ENCODE results near the gene CTSH. TPM values are rescaled to one million over a fixed set of nuclear protein-coding genes. Genes with fewer than 3 reads are reported as not detected.

The CTSH gene
- total RNA-seq, 4 donors from 2014 or later = 65.5 to 101 (median 76.6) TPM

GRCh38 chr15:78969687-78970349, 25.0 kb upstream of the CTSH start:
- WGBS, 2 donors (ENCODE audit: low coverage in 1 of 2) = 63 to 65% methylated on average over 5 of the region's 5 CpGs
- TF ChIP-seq POLR2AphosphoS5 (IDR thresholded peaks at IDR 0.05) = no peak
- no peak for TF ChIP-seq POLR2A (IDR thresholded peaks at IDR 0.05)
- no peak for TF ChIP-seq EP300 (IDR thresholded peaks at IDR 0.05)
- TF ChIP-seq, protein P1, sequence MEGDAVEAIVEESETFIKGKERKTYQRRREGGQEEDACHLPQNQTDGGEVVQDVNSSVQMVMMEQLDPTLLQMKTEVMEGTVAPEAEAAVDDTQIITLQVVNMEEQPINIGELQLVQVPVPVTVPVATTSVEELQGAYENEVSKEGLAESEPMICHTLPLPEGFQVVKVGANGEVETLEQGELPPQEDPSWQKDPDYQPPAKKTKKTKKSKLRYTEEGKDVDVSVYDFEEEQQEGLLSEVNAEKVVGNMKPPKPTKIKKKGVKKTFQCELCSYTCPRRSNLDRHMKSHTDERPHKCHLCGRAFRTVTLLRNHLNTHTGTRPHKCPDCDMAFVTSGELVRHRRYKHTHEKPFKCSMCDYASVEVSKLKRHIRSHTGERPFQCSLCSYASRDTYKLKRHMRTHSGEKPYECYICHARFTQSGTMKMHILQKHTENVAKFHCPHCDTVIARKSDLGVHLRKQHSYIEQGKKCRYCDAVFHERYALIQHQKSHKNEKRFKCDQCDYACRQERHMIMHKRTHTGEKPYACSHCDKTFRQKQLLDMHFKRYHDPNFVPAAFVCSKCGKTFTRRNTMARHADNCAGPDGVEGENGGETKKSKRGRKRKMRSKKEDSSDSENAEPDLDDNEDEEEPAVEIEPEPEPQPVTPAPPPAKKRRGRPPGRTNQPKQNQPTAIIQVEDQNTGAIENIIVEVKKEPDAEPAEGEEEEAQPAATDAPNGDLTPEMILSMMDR (IDR thresholded peaks at IDR 0.05) = no peak
- ATAC-seq = no peak
- Histone ChIP-seq H3K4me1 (peaks cover 0 to 21% (median 0%) of the 10 kb centered on the region in 3 donors), H3K9me3 (no peaks in the 10 kb centered on the region), H3K27ac (no peak overlapping the region), H3K27me3 (no peaks in the 10 kb centered on the region), H3K4me3 (no peak overlapping the region), H3K36me3 (no peaks in the 10 kb centered on the region)

GRCh38 chr15:78968539-78969271, 23.9 kb upstream of the CTSH start:
- 85 to 89% methylated on average over 5 of the region's 5 CpGs for WGBS, 2 donors (ENCODE audit: low coverage in 1 of 2)
- peaks cover 0 to 21% (median 0%) of the 10 kb centered on the region in 3 donors for H3K4me1 ChIP-seq
- H3K9me3 ChIP-seq = no peaks in the 10 kb centered on the region
- H3K27ac ChIP-seq = no peak overlapping the region
- H3K4me3 ChIP-seq = no peak overlapping the region
- no peak for TF ChIP-seq POLR2AphosphoS5 (IDR thresholded peaks at IDR 0.05)
- no peak for TF ChIP-seq EP300 (IDR thresholded peaks at IDR 0.05)
- TF ChIP-seq POLR2A (IDR thresholded peaks at IDR 0.05) = no peak
- TF ChIP-seq, protein P1 (IDR thresholded peaks at IDR 0.05) = no peak
- no peaks in the 10 kb centered on the region for H3K27me3 ChIP-seq
- no peak for ATAC-seq
- no peaks in the 10 kb centered on the region for H3K36me3 ChIP-seq

GRCh38 chr15:78968114-78968513, 23.3 kb upstream of the CTSH start:
- WGBS, 2 donors (ENCODE audit: low coverage in 1 of 2) = 93 to 100% methylated on average over 1 to 2 of the region's 2 CpGs
- H3K27me3 ChIP-seq = no peaks in the 10 kb centered on the region
- H3K4me1 ChIP-seq = peaks cover 0 to 21% (median 0%) of the 10 kb centered on the region in 3 donors
- H3K27ac ChIP-seq = no peak overlapping the region
- H3K9me3 ChIP-seq = no peaks in the 10 kb centered on the region
- no peaks in the 10 kb centered on the region for H3K36me3 ChIP-seq
- ATAC-seq = no peak
- TF ChIP-seq EP300 (IDR thresholded peaks at IDR 0.05) = no peak
- TF ChIP-seq, protein P1 (IDR thresholded peaks at IDR 0.05) = no peak
- TF ChIP-seq POLR2A (IDR thresholded peaks at IDR 0.05) = no peak
- no peak for TF ChIP-seq POLR2AphosphoS5 (IDR thresholded peaks at IDR 0.05)
- no peak overlapping the region for H3K4me3 ChIP-seq

GRCh38 chr15:78960308-78960707, 15.5 kb upstream of the CTSH start:
- no peaks in the 10 kb centered on the region for H3K27me3 ChIP-seq
- no peaks in the 10 kb centered on the region for H3K4me1 ChIP-seq
- no peak for ATAC-seq
- H3K4me3 ChIP-seq = no peak overlapping the region
- TF ChIP-seq, protein P1 (IDR thresholded peaks at IDR 0.05) = no peak
- TF ChIP-seq EP300 (IDR thresholded peaks at IDR 0.05) (no peak), POLR2AphosphoS5 (IDR thresholded peaks at IDR 0.05) (no peak), POLR2A (IDR thresholded peaks at IDR 0.05) (no peak)
- no peaks in the 10 kb centered on the region for H3K9me3 ChIP-seq
- no peak overlapping the region for H3K27ac ChIP-seq
- 88 to 90% methylated on average over 2 of the region's 6 CpGs for whole genome bisulfite sequencing, 2 donors (ENCODE audit: low coverage in 1 of 2)
- no peaks in the 10 kb centered on the region for H3K36me3 ChIP-seq

GRCh38 chr15:78959360-78959759, 14.5 kb upstream of the CTSH start:
- H3K4me3 ChIP-seq = no peak overlapping the region
- ATAC-seq = no peak
- H3K36me3 ChIP-seq = no peaks in the 10 kb centered on the region
- no peaks in the 10 kb centered on the region for H3K9me3 ChIP-seq
- TF ChIP-seq EP300 (IDR thresholded peaks at IDR 0.05) (no peak), POLR2A (IDR thresholded peaks at IDR 0.05) (no peak), POLR2AphosphoS5 (IDR thresholded peaks at IDR 0.05) (no peak)
- TF ChIP-seq, protein P1 (IDR thresholded peaks at IDR 0.05) = no peak
- H3K27me3 ChIP-seq = no peaks in the 10 kb centered on the region
- H3K4me1 ChIP-seq = no peaks in the 10 kb centered on the region
- 88 to 96% methylated on average over 5 of the region's 10 CpGs for WGBS, 2 donors (ENCODE audit: low coverage in 1 of 2)
- H3K27ac ChIP-seq = no peak overlapping the region

Measured in gastroesophageal sphincter (tissue), 4 donors.